Fibroblast of skin of right quadriceps (primary cell): ENCODE measurements around the gene CST8.

Source experiments
- DNase-seq: peaks from one replicate; pipeline ENCODE4 v3.0.0-alpha.2; 2013

CST8 gene

GRCh38 chr20:23526850-23527249 is 35.9 kb downstream of the CST8 start:
- no peak for DNase-seq

GRCh38 chr20:23528867-23529431 is 38.0 kb downstream of the CST8 start:
- DNase-seq, result no peak

GRCh38 chr20:23530937-23531567 is 40.1 kb downstream of the CST8 start:
- no peak for DNase-seq

- no peak for DNase-seq
Observed at GRCh38 chr20:23532533-23532932, 41.6 kb downstream of the CST8 start.

GRCh38 chr20:23533161-23533560 is 42.2 kb downstream of the CST8 start:
- DNase-seq, result no peak

GRCh38 chr20:23534801-23535593 is 44.1 kb downstream of the CST8 start:
- no peak for DNase-seq

GRCh38 chr20:23536328-23536974 is 45.5 kb downstream of the CST8 start:
- no peak for DNase-seq

GRCh38 chr20:23537030-23537429 is 46.1 kb downstream of the CST8 start:
- DNase-seq, result no peak

- no peak for DNase-seq
Observed at GRCh38 chr20:23540624-23541023, 49.7 kb downstream of the CST8 start.

GRCh38 chr20:23541330-23541729 is 50.4 kb downstream of the CST8 start:
- no peak for DNase-seq

GRCh38 chr20:23541776-23542175 is 50.9 kb downstream of the CST8 start:
- no peak for DNase-seq

GRCh38 chr20:23542801-23543200 is 51.9 kb downstream of the CST8 start:
- no peak for DNase-seq

GRCh38 chr20:23544133-23544532 is 53.2 kb downstream of the CST8 start:
- DNase-seq, result no peak
